GM23248 (cell line): Measurements from ENCODE around the gene HOXB8.

ENCODE experiments used
- EZH2 ChIP-seq: fragments of 200-600 bp; sonication (generic); IDR thresholded peaks from 2 replicates; pipeline ENCODE4 v1.6.1; 2018; ENCODE audit warnings: antibody characterized with exemption, mild to moderate bottlenecking; ENCODE audit not compliant: insufficient read depth, poor library complexity, severe bottlenecking
- EZH2phosphoT487 ChIP-seq: fragments of 200-600 bp; sonication (generic); IDR thresholded peaks from 2 replicates; pipeline ENCODE4 v1.6.1; 2018; ENCODE audit warnings: antibody characterized with exemption, moderate library complexity, mild to moderate bottlenecking, low read depth; ENCODE audit not compliant: insufficient read depth

GRCh38 chr17:48663134-48663924 is 48.2 kb upstream of the HOXB8 start:
- TF ChIP-seq EZH2phosphoT487: no peak
- TF ChIP-seq EZH2: no peak
